Measurements from ENCODE around the gene ADARB1.

DNA sequence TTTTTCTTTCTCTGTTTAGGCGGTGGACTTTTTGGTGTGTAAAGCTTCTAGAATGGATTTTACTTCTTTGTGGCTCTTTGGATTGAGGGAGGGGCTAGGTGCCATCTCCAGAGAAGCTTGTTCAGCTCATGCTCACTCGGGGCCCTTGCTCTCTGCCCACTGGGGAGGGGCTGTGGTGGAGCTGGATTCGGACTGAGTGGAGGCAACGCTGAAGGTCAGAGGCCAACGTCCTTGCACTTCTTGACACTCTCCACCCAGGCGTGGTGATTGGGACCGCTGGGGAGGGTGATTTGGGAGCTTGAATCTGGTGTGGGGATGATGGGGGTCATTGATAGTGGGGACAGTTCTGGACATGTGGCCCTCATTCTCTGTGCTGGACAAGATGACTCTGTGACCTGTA, 52.6 kb downstream of the ADARB1 start:
- TF ChIP-seq, protein P1, sequence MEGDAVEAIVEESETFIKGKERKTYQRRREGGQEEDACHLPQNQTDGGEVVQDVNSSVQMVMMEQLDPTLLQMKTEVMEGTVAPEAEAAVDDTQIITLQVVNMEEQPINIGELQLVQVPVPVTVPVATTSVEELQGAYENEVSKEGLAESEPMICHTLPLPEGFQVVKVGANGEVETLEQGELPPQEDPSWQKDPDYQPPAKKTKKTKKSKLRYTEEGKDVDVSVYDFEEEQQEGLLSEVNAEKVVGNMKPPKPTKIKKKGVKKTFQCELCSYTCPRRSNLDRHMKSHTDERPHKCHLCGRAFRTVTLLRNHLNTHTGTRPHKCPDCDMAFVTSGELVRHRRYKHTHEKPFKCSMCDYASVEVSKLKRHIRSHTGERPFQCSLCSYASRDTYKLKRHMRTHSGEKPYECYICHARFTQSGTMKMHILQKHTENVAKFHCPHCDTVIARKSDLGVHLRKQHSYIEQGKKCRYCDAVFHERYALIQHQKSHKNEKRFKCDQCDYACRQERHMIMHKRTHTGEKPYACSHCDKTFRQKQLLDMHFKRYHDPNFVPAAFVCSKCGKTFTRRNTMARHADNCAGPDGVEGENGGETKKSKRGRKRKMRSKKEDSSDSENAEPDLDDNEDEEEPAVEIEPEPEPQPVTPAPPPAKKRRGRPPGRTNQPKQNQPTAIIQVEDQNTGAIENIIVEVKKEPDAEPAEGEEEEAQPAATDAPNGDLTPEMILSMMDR (IDR thresholded peaks at IDR 0.05; ENCODE audit: insufficient read depth, low read depth, low read length), result no peak
- TF ChIP-seq EZH2 (IDR thresholded peaks at IDR 0.05; ENCODE audit: insufficient read depth, low read length), result no peak

All from astrocyte (in vitro differentiated cells and primary cell).